OCI-LY1 (cell line): ENCODE results near the gene PEAK1.

Source experiments
- CTCF ChIP-seq: fragments of 200-600 bp; sonication (generic), shearing (Covaris generic); IDR thresholded peaks from 2 replicates; pipeline ENCODE4 v1.5.1; 2017; ENCODE audit warnings: mild to moderate bottlenecking, antibody characterized with exemption, low read length, moderate library complexity, mixed read lengths
- EZH2 ChIP-seq: fragments of 200-600 bp; sonication (generic), shearing (Covaris generic); IDR thresholded peaks from 2 replicates; pipeline ENCODE4 v1.8.0; 2017; ENCODE audit warnings: borderline replicate concordance, mixed run types, mild to moderate bottlenecking, antibody characterized with exemption, low read length, moderate library complexity, mixed read lengths

- no peak for TF ChIP-seq CTCF
- TF ChIP-seq EZH2: no peak
Measured at GRCh38 chr15:77402740-77403379, 17.0 kb downstream of the PEAK1 start.
